ENCODE measurements around the gene MICA.
"Not testable (repeated sequence)": the region's sequence is repeated elsewhere in the genome, so short reads cannot be mapped to it uniquely, and the experiment has no call there.

MICA gene

DNA sequence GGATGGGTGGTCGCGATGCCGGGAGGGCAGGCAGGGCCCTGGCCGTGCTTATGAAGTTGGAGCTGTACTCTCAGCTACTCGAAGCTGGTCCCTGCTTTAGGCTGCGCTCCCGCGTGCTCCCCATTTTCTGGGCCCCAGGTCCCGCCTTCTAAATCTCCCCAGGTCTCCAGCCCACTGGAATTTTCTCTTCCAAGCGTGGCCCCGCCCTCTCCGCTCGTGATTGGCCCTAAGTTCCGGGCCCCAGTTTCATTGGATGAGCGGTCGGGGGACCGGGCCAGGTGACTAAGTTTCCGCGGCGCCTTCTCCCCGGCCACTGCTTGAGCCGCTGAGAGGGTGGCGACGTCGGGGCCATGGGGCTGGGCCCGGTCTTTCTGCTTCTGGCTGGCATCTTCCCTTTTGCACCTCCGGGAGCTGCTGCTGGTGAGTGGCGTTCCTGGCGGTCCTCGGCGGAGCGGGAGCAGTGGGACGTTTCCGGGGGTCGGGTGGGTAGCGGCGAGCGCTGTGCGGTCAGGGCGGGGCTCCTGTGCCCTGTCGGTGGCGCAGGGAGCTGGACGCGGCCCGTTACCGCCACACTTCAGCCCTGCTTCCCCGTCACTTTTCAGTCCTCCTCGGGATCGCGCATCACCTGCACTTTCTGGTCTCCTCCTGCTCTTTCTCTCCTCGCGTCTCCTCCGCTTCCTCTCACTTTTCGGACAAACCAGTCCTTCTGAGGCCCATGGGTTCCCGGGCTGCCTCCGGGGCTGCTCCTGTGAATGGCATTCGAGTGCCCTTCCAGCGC is at the start of gene MICA:
TSS of gene MICA (plus strand) at position 313 of the 778 bp plus-strand sequence. CDS start at position 351, 38 bp downstream.
- DNase-seq (ENCODE audit: low spot score): peak; percentile 94

DNA sequence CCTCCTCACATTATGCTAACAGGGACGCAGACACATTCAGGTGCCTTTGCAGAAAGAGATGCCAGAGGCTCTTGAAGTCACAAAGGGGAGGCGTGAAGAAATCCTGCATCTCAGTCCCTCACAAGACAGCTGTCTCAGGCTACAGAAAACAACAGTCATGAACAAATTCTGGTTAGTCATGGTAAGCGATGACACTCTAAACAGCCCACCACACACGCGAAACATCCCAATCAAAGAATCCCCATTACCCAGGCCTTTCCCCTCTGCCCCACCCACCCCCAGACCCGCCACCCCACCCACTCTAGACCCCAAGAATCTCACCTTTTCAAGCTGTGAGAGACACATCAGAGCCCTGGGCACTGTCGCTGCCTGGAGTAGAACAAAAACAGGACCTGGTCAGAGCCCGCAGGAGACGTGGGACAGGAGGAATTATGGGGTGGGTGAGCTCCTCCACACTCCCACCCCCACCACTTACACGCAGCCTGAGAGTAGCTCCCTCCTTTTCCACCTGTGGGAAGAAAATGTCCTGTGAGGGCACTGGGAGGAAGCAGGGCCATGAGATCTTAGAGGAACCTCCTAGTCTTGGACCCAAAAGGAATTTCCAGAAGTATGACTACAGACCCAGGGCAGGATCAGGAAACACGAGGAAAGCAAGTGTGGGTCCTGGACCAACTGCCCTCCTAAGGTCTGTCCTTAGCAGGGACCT is 49.1 kb upstream of the MICA start:
- no peak for DNase-seq (ENCODE audit: low spot score)

DNA sequence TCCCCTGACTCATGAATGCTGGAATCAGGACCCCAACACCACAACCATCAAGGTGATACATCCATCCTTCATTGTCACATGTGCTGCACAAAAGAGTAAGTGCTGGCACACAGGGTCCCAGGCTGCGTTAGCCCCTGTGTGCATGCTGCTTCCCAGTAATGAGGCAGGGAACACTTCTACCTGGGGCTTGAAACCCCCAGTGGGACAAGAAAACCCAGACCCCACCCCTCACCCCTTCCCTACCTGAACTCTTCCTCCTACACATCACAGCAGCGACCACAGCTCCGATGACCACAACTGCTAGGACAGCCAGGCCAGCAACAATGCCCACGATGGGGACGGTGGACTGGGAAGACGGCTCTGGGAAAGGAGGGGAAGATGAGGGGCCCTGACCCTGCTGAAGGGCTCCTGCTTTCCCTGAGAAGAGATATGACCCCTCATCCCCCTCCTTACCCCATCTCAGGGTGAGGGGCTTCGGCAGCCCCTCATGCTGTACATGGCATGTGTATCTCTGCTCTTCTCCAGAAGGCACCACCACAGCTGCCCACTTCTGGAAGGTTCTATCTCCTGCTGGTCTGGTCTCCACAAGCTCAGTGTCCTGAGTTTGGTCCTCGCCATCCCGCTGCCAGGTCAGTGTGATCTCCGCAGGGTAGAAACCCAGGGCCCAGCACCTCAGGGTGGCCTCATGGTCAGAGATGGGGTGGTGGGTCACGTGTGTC is 48.4 kb upstream of the MICA start:
- DNase-seq (ENCODE audit: low spot score): no peak

DNA sequence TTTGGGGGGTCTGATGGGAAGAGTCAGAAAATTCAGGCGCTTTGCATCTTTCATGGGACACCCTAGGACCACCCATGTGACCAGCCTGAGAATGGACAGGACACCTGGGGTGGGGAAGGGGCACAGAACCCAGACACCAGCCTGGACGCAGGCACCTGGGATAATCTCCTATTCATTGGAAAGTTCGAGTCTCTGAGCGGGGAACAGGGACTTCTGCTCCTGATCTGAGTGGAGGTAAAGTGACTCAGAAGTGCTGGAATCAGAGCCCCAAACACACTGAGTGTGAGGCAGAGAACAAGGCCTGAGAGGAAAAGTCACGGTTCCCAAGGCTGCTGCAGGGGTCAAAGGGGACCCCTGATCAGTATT is 47.8 kb upstream of the MICA start:
- DNase-seq (ENCODE audit: low spot score): no peak

DNA sequence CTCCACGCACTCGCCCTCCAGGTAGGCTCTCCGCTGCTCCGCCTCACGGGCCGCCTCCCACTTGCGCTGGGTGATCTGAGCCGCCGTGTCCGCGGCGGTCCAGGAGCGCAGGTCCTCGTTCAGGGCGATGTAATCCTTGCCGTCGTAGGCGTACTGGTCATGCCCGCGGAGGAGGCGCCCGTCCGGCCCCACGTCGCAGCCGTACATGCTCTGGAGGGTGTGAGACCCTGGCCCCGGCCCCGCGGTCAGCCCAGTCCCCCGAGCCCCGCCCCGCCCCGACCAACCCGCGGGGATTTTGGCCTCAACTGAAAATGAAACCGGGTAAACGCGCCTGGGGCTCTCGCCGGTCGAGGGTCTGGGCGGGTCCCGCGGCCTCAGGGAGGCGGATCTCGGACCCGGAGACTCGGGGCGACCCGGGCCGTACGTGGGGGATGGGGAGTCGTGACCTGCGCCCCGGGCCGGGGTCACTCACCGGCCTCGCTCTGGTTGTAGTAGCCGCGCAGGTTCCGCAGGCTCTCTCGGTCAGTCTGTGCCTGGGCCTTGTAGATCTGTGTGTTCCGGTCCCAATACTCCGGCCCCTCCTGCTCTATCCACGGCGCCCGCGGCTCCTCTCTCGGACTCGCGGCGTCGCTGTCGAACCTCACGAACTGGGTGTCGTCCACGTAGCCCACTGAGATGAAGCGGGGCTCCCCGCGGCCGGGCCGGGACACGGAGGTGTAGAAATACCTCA is 47.0 kb upstream of the MICA start:
- no peak for DNase-seq (ENCODE audit: low spot score)

DNA sequence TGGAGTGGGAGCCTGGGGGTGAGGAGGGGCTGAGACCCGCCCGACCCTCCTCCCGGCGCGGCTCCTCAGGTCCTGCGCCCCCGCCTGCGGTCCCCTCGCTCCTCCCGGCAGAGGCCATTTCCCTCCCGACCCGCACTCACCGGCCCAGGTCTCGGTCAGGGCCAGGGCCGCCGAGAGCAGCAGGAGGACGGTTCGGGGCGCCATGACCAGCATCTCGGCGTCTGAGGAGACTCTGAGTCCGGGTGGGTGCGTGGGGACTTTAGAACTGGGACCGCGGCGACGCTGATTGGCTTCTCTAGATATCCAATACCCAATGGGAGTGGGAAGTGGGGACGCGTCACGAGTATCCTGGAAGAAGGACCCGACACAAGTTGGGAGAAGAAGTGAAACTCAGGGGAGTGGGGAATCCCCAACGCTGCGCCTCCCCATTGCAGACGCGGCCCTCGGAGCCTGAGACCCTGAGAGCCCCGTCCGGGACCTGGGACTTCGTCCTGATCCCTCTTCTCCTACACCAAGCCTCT is 46.4 kb upstream of the MICA start, which contains the start of gene HLA-B:
TSS of gene HLA-B (minus strand) at position 234 of the 521 bp plus-strand sequence. CDS start at position 213, 21 bp downstream.
- DNase-seq (ENCODE audit: low spot score): peak; percentile 64

DNA sequence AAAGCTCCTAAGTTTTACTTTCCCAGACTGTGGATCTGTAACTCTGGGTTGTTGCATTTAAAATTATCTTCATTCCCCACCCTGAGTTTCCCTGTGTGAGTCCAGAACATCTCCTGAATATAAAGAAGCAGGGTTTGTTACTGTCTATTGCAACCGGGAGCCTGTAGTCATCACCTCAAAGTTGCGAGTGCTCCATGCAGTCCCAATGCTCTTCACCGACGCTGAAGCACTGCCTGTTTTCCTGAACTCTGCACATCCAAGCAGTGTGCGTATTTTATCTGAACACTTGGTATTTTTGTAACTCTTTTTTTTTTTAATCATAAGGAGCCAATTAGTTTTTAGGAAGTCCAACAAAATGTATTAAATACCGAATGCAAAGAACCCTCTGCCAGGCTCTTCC is 45.5 kb upstream of the MICA start:
- no peak for DNase-seq (ENCODE audit: low spot score)

DNA sequence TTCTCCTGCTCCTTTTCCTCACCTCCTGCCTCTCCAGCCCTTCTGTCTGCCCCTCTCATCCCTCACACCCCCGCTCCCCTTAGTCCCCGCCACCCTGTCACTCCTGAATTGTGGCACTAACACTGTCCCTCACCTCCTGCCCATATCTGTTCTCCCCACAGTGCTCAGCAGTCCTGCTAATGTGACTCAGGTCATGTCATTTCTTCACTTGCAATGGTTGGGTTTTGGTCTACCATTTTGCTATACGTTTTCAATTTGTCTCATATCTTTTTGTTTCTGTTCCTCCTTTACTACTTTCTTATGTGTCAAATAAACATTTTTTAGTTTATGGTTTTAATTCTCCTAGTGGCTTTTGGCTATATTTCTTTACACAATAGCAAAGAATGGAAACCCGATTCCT is 45.1 kb upstream of the MICA start:
- no peak for DNase-seq (ENCODE audit: low spot score)

DNA sequence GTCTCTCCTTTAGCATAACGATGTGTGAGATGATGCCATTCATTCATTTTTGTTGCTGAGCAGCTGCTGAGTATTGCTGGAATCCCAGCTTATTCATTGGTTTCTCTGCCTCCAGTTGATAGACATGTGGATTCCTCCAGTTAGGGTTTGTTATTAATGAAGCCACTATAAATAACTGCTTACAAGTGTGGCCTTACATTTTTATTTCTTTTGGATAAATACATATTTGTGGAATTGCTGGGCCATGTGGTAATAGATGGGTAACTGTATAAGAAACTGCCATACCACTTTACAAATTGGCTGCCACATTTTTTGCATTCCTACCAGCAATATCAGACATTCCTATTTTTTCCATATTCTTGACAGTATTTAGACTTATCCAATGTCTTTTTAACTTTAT is 43.8 kb upstream of the MICA start:
- DNase-seq (ENCODE audit: low spot score): no peak

DNA sequence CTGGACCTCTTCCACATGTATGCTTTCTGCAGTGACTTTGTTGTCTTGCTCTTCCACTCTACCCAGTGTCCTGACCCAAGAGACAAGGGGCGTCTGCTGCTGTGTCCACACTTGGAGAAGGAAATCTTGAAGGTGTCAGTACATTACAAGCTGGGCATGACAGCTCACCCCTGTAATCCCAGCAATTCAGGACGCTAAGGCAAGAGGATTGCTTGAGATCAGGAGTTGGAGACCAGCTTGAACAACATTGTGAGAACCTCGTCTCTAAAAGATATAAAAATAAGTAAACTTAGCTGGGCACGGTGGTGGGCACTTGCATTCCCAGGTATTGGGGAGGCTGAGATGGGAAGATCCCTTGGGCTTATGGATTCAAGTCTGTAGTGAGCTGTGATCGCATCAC is 40.6 kb upstream of the MICA start:
- no peak for DNase-seq (ENCODE audit: low spot score)

DNA sequence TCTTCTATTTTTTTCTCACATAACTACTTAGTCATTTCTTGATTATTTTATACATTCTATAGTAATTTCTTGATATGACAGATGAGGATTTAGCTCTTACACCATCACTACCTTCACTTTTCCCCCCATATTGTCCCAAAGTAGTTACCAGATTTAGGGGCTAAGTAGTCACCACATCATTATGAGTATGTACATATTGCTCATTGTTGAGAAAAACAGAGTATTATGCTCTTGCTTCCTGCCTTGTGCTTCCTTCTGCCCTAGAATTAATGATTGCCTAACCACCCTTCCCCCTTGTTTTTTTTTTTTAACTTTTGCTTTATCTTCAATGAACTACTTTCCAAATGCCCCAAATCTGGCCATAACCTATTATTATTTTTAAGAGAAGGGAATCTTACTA is 39.6 kb upstream of the MICA start:
- DNase-seq (ENCODE audit: low spot score): no peak

DNA sequence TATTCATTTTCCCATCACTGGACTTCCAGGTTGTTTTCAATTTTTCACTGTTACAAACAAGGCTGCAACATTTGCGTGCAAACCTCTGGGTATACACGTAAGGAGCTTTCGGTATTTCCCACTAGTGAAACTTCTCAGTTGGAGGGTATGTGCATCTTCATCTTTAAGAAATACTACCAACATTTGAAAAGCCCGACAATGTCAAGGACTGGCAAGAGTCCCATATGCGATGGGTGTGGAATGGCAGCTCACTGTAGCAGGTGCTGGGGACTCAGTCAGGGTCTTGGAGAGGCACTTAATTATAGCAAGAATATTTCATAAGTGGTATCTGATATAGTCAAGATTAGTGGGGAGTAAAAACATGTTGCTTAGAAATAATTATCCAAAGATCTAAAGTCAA is 37.5 kb upstream of the MICA start:
- DNase-seq (ENCODE audit: low spot score): no peak

DNA sequence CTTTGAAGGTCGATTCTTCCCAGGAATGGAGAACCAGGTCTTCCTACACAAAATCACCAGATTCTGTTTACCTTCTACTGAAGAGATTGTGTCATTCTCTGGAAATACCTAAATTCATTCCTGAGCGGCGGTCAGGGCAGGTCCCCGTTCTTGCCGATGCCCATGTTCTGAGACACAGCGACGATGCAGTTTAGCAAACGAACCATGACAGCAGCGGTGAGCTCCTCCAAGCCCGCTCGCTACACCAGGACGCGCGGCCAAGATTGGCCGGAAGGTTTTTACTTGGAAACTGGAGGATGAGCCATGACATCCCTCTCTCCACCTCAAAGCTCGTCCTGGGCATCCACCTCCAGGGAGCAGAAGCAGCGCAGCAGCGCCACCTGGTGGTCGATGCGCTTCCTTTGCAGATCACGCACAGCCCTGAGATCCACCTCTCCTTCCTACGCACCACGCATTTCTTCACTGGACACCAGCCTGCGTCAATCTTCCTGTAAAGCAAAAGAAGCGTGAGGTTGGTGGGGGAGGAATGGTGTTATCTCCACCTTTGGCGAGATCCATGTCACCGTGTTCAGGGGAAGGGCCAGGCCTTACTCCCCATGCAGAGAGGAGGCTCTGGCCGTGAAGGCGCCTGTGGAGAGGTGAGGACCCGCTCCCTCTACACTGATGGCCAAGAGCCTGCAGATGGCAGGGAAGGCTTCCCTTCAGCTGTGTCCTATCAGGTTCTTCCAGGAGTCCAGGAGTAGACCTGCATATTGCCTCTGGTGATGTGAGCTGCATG is 36.5 kb upstream of the MICA start:
- DNase-seq (ENCODE audit: low spot score): peak; percentile 88

DNA sequence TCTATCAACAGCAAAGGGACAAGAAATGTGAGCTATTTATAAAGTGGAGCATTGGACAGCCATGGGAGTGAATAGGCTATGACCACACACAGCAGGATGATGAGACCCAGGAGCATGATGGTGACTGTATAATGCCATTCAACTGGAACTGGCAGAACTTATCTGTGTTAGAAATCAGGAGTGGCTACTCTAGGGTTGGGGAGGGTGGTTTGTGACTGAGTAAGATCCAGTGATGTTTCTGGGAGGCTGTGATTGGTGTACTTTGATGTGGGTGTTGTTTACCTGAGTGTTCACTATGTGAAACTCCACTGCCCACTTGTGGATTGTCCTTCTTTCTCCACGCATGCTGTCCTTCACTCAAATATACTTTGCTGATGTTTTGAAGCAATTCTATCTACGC is 34.9 kb upstream of the MICA start:
- DNase-seq (ENCODE audit: low spot score): no peak

DNA sequence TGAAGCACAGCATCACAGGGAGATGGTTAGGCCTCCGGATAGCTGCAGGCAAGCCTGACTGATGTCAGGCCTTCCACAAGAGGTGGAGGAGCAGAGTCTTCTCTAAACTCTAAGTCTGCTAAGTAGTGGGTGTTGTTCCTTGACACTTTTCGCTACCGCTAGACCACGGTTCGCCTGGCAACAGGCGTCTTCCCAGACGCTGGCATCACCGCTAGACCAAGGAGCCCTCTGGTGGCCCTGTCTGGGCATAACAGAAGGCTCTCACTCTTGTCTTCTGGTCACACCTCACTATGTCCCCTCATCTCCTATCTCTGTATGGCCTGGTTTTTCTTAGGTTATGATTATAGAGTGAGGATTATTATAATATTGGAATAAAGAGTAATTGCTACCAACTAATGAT is 29.3 kb upstream of the MICA start:
- DNase-seq (ENCODE audit: low spot score): not testable (repeated sequence)

DNA sequence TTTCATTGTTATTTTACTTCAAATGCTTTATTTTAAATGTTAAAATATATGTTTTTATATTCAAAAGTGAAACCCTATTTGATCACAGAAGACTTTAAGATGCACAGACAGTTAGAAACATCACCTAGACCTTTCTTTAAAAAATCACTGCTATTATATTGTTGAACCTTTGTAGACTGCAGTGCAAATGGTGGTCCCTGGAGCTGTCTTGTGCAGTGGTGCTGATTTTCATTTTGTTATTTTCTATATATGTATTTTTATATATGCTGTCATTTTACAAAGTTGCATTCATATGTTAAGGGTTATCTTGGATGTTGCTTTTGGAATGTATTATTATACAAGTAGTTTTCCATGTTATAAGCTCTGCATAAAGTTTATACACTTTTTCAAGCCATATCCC is 27.7 kb upstream of the MICA start:
- DNase-seq (ENCODE audit: low spot score): no peak

DNA sequence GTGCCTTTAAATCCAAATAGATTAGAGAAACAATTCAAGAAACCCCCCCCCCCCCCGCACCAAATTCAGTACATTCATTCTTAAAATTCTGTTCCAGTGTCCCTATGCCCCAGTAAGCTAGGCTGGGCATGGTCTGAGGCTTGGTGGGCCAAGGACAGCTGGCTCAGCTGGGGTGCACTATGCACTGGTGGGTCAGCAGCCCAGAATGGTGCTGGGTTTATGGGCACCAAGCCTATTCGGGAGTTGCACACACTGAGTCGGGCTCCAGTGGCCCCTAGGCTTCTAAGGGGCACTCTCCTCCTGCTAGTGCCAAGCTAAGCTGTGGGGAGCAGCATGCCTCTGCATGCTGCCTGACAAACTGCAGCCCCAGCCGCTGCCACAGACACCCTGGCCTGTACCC is 26.4 kb upstream of the MICA start:
- no peak for DNase-seq (ENCODE audit: low spot score)

DNA sequence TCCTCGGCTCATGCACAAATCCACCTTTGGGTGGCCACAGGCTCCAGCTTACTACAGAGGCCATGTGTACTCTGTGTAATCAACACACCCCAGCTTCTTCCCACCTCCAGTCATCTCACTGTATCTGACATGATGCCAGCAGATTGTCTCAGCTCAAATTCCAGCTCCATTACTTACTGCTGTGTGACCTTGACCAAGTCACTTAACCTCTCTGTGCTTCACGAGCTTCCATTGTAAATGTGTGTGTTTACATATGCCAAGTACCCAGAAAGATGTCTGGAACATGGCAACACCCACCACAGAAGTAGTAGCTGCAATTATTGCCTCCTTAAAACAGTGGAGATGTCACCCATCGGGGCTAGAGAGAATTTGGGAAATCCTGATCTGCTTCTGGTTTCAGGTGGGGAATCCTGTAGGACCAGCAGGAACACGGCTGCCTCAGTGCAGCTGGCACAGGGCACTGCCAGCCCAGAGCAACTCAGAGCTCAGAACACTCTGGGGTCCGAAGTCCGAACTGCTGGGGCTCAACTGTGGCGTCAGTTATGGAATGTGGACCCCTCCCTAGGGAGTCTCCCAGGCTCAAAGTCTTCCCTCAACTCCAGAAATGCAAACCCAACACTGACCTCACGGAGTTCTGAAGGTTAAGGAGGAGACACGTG is 25.2 kb upstream of the MICA start:
- no peak for DNase-seq (ENCODE audit: low spot score)

DNA sequence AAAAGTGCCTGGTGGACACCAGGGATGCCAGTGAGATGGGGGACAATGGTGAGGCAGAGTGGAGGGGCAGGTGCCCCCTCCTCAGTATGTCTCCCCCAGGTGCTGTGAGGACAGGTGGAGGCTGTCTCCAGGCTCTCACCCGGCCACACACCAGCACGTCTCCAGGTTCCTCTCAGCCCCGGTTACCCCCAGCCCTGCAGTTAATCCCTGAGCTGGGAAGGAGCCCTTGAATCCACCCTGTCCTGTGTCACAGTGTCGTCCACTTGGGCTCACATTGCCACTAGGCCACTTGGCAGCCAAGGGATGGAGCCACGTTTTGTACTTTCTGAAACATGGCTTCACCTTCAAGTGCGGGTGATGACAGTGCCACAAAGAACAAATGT is 24.7 kb upstream of the MICA start:
- no peak for DNase-seq (ENCODE audit: low spot score)

DNA sequence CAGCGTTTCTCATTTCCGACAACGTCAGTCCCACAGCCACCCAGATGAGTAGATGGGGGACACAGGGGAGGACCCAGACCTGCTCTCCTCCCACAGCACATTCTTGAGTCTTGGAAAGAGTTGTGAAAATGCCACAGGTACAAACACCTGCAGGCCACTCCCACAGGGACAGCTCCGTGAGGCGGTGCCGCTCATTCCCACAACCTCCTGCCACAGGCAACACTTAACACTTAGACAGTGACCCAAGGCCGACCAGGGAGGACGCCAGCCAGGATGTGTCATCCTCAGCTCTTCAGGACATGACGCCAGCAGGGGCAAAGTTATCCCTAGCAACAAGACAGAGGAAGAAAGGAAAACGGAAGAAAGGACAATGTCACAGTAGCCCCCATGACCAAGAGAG is 23.5 kb upstream of the MICA start:
- DNase-seq (ENCODE audit: low spot score): no peak

DNA sequence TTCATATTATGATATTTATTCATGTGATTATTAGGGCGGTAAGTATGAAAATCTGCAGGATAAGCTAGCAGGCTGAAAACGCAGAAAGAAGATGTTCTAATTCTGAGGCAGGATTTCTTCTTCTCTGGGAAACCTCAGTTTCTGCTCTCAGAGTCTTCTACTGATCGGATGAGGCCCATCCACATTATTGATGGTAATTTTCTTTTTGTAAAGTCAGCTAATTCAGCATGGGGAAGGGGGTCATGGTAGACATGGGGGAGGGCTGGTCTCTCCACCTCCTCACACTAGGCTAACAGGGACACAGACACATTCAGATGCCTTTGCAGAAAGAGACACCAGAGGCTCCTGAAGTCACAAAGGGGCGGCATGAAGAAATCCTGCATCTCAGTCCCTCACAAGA is 21.7 kb upstream of the MICA start:
- no peak for DNase-seq (ENCODE audit: low spot score)

All from AG08395 (cell line).